Hematopoietic multipotent progenitor cell (in vitro differentiated cells): ENCODE measurements around the gene TTLL3. TPM values are rescaled to one million over a fixed set of nuclear protein-coding genes. Genes with fewer than 3 reads are reported as not detected.
"Not testable (repeated sequence)": the region's sequence is repeated elsewhere in the genome, so short reads cannot be mapped to it uniquely, and the experiment has no call there.

ENCODE experiments used
- DNase-seq, 3 donors: peaks; one replicate each; pipeline ENCODE4 v3.0.0-alpha.2; 2011 to 2015; ENCODE audit warnings: low read depth in 2 of 3, low spot score in 2 of 3
- total RNA-seq: library from RNA; depleted of rRNA; stranded (reverse); fragments of >200 nt; gene quantifications from one replicate; pipeline ENCODE4 v1.2.3, GENCODE V29; 2012

Gene TTLL3
- total RNA-seq = 35.3 TPM

GRCh38 chr3:9809615-9810432 lies at the start of gene TTLL3:
Gene TTLL3 (plus strand): TSS chr3:9810262. CDS start chr3:9810662, 400 bp downstream.
- peak; percentile 37 to 57 (median 40) for DNase-seq

DNA sequence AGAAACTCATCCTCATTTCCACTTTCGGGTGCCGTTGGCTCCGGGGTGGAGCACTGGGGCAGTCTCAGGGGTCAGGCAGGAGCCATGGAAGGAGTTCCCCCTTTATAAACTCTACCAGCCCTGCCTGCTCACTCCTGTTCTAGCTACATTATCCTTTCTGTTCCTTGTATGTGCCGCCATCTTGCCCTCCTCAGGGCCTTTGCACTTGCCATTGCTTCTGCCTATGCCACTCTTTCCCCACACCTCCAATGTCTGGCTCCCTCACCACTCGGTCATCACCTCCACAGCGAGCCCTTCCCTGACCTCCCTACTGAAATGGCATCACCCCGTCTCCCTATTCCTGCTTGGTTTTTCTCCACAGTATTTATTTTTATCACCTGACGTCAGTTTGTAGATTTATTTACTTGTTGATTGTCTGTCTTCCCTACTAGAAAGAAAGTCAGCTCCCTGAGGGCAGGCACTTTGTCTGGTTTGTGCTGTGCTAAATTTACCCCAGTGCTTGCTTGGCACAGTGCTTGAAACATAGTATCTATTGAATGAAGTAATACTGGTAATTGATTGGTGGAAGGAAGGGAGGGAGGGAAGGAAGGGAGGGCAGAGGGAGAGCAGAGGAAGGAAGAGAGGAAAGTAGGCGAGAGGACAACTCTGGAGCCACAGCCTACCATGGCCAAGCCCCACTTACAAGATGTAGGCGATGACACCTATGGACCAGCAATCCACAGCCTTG lies 49.1 kb upstream of the TTLL3 start:
- no peak for DNase-seq

GRCh38 chr3:9761919-9762318 lies 48.1 kb upstream of the TTLL3 start:
- no peak for DNase-seq

GRCh38 chr3:9762871-9763270 lies 47.2 kb upstream of the TTLL3 start:
- DNase-seq = no peak

DNA sequence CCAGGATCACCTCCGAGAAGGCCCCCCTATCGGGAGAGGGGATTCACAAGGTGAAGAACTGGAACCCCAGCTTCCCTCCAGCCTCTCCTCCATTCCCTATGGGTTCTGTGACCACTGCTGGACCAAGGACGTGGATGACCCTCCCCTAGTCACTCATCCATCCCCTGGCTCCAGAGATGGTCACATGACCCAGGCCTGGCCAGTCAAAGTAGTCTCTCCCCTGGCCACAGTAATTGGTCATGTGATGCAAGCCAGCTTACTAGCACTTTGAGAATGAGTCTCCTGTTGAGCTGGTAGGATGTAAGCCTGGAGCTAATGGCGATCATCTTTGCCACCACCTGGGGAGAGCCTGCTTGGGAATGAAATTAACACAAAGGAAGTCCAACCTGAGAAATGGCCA lies 44.2 kb upstream of the TTLL3 start:
- DNase-seq = no peak

DNA sequence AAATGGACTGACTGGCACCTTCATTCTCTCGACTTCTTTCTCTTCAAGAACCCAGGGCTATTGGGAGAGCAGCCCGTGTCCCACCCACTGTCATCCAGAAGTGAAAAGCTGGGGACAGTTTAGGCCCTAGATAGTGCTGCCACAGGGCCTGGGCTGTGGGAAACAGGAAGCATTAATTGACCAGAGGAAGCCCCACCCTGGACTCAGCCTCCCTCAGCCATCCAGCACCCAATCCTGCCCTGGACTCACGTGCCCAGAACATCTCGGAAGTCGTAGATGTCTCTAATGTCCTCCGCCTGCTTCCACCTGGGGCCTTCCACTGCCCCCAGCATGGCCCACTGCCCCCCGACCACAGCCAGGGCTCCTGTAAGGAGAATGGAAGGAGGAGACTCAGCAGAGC lies 42.6 kb upstream of the TTLL3 start:
- no peak for DNase-seq

DNA sequence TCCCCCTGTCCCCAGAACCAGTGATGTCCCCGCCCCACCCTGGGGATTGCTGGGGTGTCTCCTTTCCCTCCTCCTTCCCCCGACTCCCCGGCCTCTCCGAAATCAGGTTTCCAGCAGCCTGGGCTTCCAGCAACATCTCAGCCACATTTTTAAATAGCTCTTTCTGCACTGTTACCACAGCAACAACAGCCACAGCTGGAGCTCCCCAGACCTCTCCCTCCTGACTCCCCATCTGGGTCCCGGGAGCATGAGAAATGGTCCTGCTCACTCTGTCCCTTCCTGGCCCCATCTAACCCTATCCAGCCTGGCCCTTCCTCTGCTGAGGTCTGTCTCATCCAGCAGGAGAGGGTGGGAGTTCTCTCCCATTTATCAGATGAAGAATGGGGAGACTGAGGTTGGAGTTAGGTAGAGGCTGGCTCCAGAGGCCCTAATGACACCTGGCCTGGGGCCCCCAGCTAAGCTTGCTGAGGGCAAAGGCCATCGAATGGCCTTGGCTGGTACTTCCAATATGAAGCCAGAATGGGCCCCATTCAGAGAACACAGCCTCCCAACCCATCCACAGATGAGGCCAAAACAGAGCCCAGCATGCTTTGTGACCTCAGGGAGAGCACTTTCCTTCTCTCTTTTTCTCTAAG lies 41.8 kb upstream of the TTLL3 start:
- DNase-seq = no peak

- DNase-seq = no peak
Observed at GRCh38 chr3:9769012-9769411, 41.0 kb upstream of the TTLL3 start.

GRCh38 chr3:9769426-9770275 lies 40.4 kb upstream of the TTLL3 start, which contains the start of gene CAMK1:
Gene CAMK1 (minus strand): TSS chr3:9769947. CDS start chr3:9767749, 2,198 bp downstream.
- peak in 2 of 3 donors; percentile 44 to 56 for DNase-seq

- no peak for DNase-seq
Observed at GRCh38 chr3:9770276-9770812, 39.7 kb upstream of the TTLL3 start.

DNA sequence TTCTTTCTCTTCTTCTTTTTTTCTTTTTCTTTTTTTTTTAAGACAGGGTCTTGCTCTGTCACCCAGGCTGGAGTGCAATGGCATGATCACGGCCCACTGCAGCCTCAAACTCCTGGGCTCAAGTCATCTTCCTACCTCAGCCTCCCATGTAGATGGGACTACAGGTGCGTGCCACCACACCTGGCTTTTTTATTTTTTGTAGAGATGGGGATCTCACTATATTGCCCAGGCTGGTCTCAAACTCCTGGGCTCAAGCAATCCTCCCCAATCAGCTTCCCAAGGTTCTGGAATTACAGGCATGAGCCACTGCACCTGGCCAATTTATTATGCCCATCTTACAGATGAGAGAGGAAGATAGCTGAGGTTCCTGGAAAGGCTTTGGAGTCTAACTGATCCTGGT lies 39.1 kb upstream of the TTLL3 start:
- DNase-seq = not testable (repeated sequence)

DNA sequence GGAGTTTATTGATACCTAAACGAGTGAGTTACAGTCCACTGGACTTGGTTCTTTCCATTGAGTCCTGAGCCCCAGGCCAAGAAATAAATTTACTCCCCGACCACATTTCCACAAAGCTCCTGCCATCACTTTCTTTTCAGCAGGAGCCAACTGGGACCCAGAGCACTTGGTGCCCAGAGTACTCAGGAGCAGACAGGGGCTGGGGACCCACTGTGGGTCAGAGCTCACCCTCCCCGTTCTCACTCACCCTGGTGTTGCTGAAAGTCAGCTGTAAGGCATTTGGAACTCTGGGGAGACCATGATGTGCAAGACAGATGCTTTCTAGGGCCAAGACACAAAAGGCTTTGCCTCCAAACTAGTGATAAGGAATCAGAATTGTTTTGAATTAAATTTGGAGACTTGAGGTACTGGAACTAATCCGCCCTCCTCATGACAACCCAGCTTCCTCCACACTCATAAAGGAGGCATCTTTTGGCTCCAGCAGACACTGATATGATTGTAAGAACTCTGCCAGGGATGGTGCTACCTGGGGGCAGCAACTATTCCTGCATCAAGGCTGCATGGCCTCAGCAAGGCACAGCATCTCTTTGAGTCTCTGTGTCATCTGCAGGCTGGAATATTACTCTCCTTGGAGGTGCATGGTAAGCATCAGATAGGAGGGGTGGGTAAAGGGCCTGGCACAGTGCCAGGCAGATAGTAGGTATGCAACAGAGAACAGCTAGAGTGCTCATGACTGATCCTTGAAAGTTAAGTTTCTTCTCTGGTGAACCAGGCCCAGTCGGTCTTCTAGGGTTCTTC lies 33.0 kb upstream of the TTLL3 start:
- DNase-seq = no peak

- no peak for DNase-seq
Observed at GRCh38 chr3:9777694-9778021, 32.4 kb upstream of the TTLL3 start.

DNA sequence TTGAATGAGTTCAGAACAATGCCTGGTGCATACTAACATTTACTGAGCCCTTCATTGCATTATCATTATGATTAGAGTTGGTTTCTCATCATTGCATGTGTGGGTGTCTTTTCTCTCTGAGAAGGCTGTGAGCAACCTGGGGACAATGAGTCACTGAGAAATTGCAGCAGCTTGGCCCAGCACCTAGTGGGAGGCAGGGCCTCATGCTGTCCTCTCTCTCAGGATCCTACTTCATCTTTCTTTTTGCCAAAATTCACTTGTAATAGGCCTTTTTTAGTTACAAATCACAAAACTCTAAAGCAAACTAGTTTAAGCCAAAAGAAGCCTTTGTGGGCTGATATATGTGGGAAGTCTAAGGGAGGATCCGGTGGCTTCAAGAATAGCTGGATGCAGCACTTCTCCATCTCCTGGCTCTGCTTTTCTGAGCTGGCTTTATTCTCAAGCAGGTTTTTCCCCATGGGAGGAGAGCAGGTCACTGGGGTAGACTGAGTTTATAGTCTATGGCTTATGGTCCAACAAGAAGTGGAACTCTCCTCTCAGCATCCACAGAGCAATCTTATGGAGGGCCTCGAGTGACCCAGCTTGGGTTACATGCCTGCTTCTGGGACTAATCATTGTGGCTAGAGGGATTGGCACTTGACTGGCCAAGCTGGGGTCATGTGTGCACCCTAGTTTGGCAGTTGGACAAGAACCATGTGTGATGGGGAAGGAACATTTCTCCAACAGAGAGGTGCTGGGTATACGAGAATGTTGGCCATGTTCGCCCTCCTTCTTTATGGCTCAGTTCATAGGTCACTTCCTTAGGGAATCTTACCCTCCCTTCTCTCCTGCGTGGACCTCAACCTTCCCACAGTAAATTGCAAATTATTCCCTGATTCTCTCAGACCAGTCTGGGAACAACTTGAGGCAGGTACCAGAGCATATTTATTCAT lies 31.7 kb upstream of the TTLL3 start:
- DNase-seq = no peak

- DNase-seq = peak in 1 of 3 donors; percentile 36
Observed at GRCh38 chr3:9779075-9779593, 30.9 kb upstream of the TTLL3 start.

DNA sequence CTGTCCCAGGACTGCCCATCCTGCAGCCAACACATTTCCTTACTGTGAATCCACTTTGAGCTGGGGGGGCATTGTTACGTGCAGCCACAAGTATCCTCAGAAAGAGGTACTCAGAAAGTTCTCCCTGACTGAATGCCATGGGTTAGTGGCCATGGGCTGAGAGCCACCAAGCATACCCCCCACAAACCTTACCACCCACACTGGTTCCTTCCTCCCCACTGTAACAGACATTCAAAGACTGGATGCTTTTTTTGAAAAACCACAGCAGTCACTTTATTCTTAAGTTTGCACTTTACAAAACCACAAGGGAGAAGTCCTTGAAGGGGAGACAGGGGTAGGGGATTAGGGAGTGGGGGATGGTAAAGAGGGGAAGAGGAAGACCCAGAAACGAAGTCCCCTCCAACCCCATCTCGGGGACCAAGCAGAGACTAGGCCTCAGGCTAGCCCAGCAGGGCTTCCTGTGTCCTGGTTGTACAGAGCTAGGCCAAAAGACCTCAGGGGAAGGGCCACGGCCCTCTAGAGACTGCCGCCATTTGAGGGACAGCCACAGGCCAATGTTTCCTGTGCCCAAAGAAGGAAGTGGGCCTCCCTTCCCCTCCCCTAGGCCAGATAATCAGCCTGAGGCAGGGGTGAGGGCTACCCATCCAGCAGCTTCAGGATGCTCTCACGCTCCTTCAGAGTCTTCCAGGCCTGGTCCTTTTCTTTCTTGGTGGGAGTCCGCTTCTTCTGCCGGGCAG lies 30.2 kb upstream of the TTLL3 start:
- peak in 2 of 3 donors; percentile 84 to 95 for DNase-seq

- DNase-seq = no peak
Observed at GRCh38 chr3:9780458-9780812, 29.6 kb upstream of the TTLL3 start.

DNA sequence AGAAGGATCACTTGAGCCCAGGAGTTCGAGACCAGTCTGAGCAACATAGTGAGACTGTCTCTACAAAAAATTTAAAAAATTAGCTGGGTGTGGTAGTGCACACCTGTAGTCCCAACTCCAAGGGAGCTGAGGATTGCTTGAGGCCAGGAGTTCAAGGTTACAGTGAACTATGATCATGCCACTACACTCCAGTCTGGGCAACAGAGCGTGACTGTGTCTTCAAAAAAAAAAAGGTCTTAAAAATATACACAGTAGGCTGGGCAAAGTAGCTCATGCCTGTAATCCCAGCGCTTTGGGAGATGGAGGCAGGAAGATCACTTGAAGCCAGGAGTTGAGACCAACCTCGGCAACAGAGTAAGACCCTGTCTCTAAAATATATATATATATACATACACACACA lies 29.2 kb upstream of the TTLL3 start:
- no peak for DNase-seq
